NCI-H510A treated with DMSO at 0.1 percent for 48 hours (cell line): ENCODE data around the gene GALNT16.
"Not testable (repeated sequence)": the region's sequence is repeated elsewhere in the genome, so short reads cannot be mapped to it uniquely, and the experiment has no call there.

ENCODE experiments used
- DNase-seq: peaks from one replicate; lab custom pipeline; 2025; lab: John Stamatoyannopoulos, UW

The GALNT16 gene

GRCh38 chr14:69260190-69260860 is 367 bp downstream of the GALNT16 start:
- DNase-seq = no peak

GRCh38 chr14:69260861-69261564 is 1.1 kb downstream of the GALNT16 start:
- no peak for DNase-seq

- no peak for DNase-seq
Observed at GRCh38 chr14:69261761-69262331, 1.9 kb downstream of the GALNT16 start.

- DNase-seq = no peak
Observed at GRCh38 chr14:69262516-69262915, 2.6 kb downstream of the GALNT16 start.

- no peak for DNase-seq
Observed at GRCh38 chr14:69263364-69263763, 3.4 kb downstream of the GALNT16 start.

GRCh38 chr14:69263771-69264170 is 3.8 kb downstream of the GALNT16 start:
- no peak for DNase-seq

GRCh38 chr14:69266572-69267345 is 6.8 kb downstream of the GALNT16 start:
- no peak for DNase-seq

GRCh38 chr14:69267492-69267891 is 7.5 kb downstream of the GALNT16 start:
- DNase-seq = no peak

- no peak for DNase-seq
Observed at GRCh38 chr14:69268223-69268622, 8.3 kb downstream of the GALNT16 start.

GRCh38 chr14:69268763-69269162 is 8.8 kb downstream of the GALNT16 start:
- no peak for DNase-seq

- DNase-seq = no peak
Observed at GRCh38 chr14:69269381-69269780, 9.4 kb downstream of the GALNT16 start.

- no peak for DNase-seq
Observed at GRCh38 chr14:69270097-69270496, 10.1 kb downstream of the GALNT16 start.

GRCh38 chr14:69270795-69271708 is 11.1 kb downstream of the GALNT16 start:
- no peak for DNase-seq

GRCh38 chr14:69274321-69274720 is 14.4 kb downstream of the GALNT16 start:
- DNase-seq = no peak

- DNase-seq = no peak
Observed at GRCh38 chr14:69275331-69275730, 15.4 kb downstream of the GALNT16 start.

- DNase-seq = not testable (repeated sequence)
Observed at GRCh38 chr14:69277356-69277755, 17.4 kb downstream of the GALNT16 start.

GRCh38 chr14:69280746-69281291 is 20.9 kb downstream of the GALNT16 start:
- DNase-seq = no peak

GRCh38 chr14:69281450-69282169 is 21.7 kb downstream of the GALNT16 start:
- peak; percentile 87 for DNase-seq

GRCh38 chr14:69282448-69282847 is 22.5 kb downstream of the GALNT16 start:
- DNase-seq = no peak

- DNase-seq = no peak
Observed at GRCh38 chr14:69284170-69284569, 24.2 kb downstream of the GALNT16 start.
